Spinal cord (tissue), 10 donors: ENCODE data around the gene GINS2. TPM values are rescaled to one million over a fixed set of nuclear protein-coding genes. Genes with fewer than 3 reads are reported as not detected.

Experiments used
- DNase-seq, 6 donors: peaks; one replicate each; pipeline versions ENCODE4 v3.0.0 to v3.0.0-alpha.2; 2013 to 2015; ENCODE audit warnings: low spot score in 6 of 6, low read depth in 4 of 6
- H3K27ac ChIP-seq: one replicate; pipeline ENCODE4 v1.5.1; 2013; ENCODE audit warnings: low read depth, low read length, control low read depth
- H3K27me3 ChIP-seq: one replicate; pipeline ENCODE4 v1.6.1; 2013; ENCODE audit warnings: low read length; ENCODE audit not compliant: control insufficient read depth, insufficient read depth
- H3K36me3 ChIP-seq: one replicate; pipeline ENCODE4 v1.6.1; 2013; ENCODE audit warnings: low read length; ENCODE audit not compliant: control insufficient read depth, insufficient read depth
- H3K4me1 ChIP-seq: one replicate; pipeline ENCODE4 v1.6.1; 2013; ENCODE audit warnings: low read length; ENCODE audit not compliant: control insufficient read depth, insufficient read depth
- H3K4me3 ChIP-seq: one replicate; pipeline ENCODE4 v1.5.1; 2013; ENCODE audit warnings: low read depth, low read length, control low read depth
- H3K9me3 ChIP-seq: one replicate; pipeline ENCODE4 v1.6.1; 2013; ENCODE audit warnings: low read length; ENCODE audit not compliant: control insufficient read depth, insufficient read depth
- WGBS: methylation state at CpG from one replicate; pipeline ENCODE4 v1.1.5; 2013; ENCODE audit warnings: missing lambda C conversion rate; ENCODE audit not compliant: insufficient coverage; 5-methylcytosine and 5-hydroxymethylcytosine counted together
- polyA plus RNA-seq, 2 donors: library from polyadenylated mRNA; unstranded; fragments of 120-200 nt; gene quantifications; one replicate each; pipeline ENCODE4 v1.2.1, GENCODE V29; 2013; ENCODE audit not compliant: insufficient read length in 2 of 2
- total RNA-seq, 2 donors: library from RNA; depleted of rRNA in 1 of 2; stranded (reverse); fragments of 120-200 nt in 1 of 2; fragments of >200 nt in 1 of 2; gene quantifications; one replicate each; pipeline versions ENCODE4 v1.2.3 to v1.2.4, GENCODE V29; 2013 to 2014
- donor health status: healthy.

The GINS2 gene
- total and polyA plus RNA-seq, 4 donors = 5.4 to 13.6 (median 10.5) TPM

DNA sequence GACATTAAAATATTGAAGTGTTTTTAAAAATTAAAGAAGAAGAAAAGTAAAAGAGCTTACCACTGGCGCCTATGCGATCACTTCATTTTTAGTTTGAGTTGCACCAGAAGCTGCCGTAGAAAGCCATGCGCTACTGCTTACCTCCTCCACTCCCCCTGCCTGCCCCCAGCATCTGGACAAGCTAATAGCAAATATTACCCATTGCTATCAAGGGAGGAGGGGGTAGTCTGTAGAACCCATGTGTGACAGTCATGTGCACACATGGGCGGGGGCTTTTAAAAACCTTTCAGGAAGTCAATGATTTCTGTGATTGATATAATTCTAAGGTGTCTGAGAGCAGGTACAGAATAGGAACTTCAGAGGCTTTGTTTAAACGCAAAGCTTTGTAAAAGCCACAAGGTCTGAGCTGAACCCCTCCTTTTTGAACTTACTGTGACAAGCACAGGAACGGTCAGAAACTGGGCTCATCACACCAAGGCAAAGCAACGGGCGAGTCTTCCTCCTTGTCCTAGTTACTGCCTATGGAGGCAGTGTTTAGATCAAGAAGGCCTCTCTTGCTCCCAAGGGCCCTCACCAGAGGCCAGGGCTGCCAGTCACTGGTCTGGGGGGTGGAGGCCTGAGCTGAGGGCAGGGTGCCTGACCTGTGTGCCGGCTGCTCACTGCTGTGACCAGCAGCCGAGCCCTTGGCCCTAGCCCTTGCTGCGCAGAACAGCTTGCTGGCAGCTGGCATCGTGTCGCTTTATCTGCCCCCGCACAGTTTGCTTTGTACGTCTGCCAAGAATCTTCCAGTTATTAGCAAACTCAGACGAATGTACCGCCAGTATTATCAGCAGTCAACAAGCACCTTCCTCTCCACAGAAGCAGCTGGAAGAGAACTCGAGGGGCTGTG, 15.0 kb downstream of the GINS2 start:
- WGBS = 46% methylated on average over 13 of the region's 19 CpGs
- H3K27me3 ChIP-seq = no peaks in the 10 kb centered on the region
- H3K9me3 ChIP-seq = no peaks in the 10 kb centered on the region
- peaks cover 41% of the 10 kb centered on the region for H3K36me3 ChIP-seq
- H3K27ac ChIP-seq = no peak overlapping the region
- H3K4me3 ChIP-seq = no peak overlapping the region
- peaks cover 6% of the 10 kb centered on the region for H3K4me1 ChIP-seq
- peak in 2 of 6 donors; percentile 57 to 79 for DNase-seq

DNA sequence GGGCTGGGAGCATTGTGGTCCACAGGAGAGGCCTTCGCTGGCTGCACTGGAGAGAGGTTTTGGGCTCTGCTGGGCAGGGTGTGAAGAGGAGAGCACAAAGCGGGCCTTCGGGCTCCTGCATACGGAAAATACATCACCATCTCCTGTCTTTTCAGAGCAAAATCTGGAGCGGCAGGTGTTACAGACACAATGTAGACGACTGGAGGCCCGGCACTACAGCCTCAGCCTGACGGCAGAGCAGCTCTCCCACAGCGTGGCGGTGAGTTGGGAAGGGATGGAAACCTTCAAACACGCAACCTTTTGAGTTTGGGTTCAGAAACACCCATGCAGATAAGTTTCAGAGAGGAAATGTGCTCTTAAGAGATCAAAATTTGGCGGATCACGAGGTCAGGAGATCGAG, 17.9 kb downstream of the GINS2 start:
- no peaks in the 10 kb centered on the region for H3K27me3 ChIP-seq
- H3K27ac ChIP-seq = no peak overlapping the region
- 81% methylated on average over 11 of the region's 14 CpGs for WGBS
- no peaks in the 10 kb centered on the region for H3K9me3 ChIP-seq
- peaks cover 9% of the 10 kb centered on the region for H3K4me1 ChIP-seq
- no peak for DNase-seq
- no peak overlapping the region for H3K4me3 ChIP-seq
- H3K36me3 ChIP-seq = peaks cover 57% of the 10 kb centered on the region

DNA sequence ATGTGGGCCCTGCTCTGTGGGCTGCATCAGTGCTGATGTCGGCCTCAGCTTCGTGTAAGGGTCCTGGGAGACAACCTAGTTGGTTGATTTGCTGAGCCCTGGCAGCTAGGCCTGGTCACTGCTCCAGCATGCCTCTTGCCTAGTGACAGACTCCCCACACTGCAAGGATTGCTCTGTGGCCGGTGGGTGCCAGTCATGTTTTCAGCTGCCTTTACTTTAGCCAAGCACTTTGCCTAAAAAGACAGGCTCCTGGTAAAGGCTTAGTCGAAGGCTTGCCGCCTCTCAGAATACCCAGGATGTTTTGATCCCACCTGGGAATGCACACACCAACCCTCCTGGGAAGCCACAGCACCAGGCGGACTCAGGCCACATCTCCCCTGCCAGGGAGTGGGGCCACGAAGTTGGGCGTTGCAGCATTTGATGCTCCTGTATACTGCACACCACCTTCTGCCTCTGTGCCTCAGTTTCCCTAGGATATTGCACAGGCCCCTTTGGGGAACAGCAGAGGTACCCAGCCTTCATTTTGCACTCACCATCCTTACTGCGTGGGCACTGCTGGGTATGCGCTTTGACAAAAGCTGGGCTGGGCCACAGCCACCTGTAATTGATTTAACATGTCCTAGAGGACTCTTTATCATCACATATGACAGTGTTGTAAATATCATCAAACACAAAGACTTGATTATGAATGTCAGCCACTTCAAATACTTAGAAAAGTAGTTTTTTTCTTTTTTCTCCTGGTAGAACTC, 19.9 kb downstream of the GINS2 start:
- Histone ChIP-seq H3K36me3 (peaks cover 66% of the 10 kb centered on the region), H3K27me3 (no peaks in the 10 kb centered on the region), H3K4me1 (peaks cover 15% of the 10 kb centered on the region), H3K4me3 (no peak overlapping the region), H3K9me3 (no peaks in the 10 kb centered on the region), H3K27ac (no peak overlapping the region)
- no peak for DNase-seq
- WGBS = 95% methylated on average over 9 of the region's 10 CpGs

DNA sequence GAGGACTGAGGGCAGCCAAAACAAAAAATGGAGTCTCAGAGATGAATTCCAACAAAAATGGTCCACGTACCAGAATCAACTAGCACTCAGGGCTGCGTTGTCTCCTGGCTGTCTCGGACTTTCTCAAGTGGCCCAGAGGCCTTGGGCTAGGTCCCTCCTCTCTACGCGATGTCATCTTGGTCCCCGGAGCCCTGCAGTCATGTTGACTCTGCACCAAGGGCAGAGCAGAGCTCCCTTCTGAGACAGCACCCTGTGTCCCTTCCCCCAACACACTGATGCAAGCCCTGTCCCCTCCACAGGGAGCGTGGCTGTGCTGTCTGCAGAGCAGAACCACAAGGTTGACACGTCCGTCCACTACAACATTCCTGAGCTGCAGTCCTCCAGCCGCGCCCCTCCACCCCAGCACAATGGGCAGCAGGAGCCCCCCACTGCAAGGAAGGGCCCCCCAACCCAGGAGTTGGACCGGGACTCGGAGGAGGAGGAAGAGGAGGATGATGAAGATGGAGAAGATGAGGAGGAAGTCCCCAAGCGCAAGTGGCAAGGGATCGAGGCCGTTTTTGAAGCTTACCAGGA, 20.8 kb downstream of the GINS2 start:
- no peak for DNase-seq
- Histone ChIP-seq H3K4me3 (no peak overlapping the region), H3K4me1 (peaks cover 22% of the 10 kb centered on the region), H3K27me3 (no peaks in the 10 kb centered on the region), H3K36me3 (peaks cover 75% of the 10 kb centered on the region), H3K27ac (no peak overlapping the region), H3K9me3 (no peaks in the 10 kb centered on the region)
- WGBS = 93% methylated on average over 12 of the region's 16 CpGs

DNA sequence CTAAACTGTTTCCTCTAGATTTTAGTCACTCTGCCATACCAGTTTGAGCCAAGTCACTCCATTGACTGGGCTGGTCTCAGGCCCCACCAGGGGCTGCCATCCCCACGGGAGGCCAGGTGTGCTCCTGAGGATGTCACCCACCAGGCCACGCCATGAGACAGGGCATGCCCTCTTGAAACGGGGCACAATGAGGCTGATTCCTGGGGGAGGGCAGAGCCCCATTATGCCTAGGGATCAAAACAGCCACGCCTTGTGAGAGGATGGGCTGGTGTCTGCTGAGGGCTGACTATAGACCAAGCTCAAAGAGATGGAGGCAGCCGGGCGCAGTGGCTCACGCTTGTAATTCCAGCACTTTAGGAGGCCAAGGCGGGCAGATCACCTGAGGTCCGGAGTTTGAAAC, 21.5 kb downstream of the GINS2 start:
- no peak for DNase-seq
- H3K36me3 ChIP-seq = peaks cover 76% of the 10 kb centered on the region

DNA sequence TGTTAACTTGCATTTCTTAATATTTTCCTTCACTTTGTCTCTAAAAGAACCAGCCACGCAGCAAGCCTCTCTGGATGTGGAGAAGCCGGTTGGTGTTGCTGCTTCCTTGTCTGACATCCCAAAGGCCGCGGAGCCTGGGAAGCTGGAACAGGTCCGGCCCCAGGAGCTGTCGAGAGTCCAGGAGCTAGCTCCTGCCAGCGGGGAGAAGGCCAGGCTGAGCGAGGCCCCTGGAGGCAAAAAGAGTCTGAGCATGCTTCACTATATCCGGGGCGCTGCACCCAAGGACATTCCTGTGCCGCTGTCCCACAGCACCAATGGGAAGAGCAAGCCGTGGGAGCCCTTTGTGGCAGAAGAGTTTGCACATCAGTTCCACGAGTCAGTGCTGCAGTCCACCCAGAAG, 22.8 kb downstream of the GINS2 start:
- Histone ChIP-seq H3K27me3 (no peaks in the 10 kb centered on the region), H3K36me3 (peaks cover 82% of the 10 kb centered on the region), H3K4me1 (peaks cover 42% of the 10 kb centered on the region), H3K4me3 (no peak overlapping the region), H3K27ac (no peak overlapping the region), H3K9me3 (no peaks in the 10 kb centered on the region)
- DNase-seq = no peak
- 79% methylated on average over 13 of the region's 13 CpGs for WGBS

More for the DNA sequence above, 21.5 kb downstream of the GINS2 start:
- H3K4me3 ChIP-seq = no peak overlapping the region
- no peak overlapping the region for H3K27ac ChIP-seq
- no peaks in the 10 kb centered on the region for H3K9me3 ChIP-seq
- H3K27me3 ChIP-seq = no peaks in the 10 kb centered on the region
- over 99% methylated on average over 8 of the region's 9 CpGs for WGBS
- H3K4me1 ChIP-seq = peaks cover 29% of the 10 kb centered on the region

DNA sequence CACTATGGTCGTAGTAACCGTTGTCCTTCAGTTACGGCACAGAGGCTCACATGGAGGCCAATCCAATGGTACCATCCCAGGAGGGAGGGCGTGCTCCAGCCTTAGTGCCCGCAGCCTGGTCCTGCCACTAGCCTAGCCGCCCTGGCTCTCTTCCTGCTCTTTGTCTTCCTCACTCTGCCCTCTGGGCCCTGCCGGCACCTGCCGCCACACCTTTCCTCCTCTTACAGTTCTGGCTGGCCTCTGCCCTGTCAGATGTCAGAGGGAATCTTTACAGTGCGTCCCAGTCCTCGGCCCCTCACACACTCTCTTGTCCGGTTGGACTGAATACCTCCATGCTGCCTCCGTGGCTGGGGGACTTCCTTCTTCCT, 23.4 kb downstream of the GINS2 start:
- H3K4me3 ChIP-seq = no peak overlapping the region
- no peaks in the 10 kb centered on the region for H3K9me3 ChIP-seq
- peaks cover 48% of the 10 kb centered on the region for H3K4me1 ChIP-seq
- 91% methylated on average over 12 of the region's 12 CpGs for WGBS
- H3K27me3 ChIP-seq = no peaks in the 10 kb centered on the region
- no peak overlapping the region for H3K27ac ChIP-seq
- no peak for DNase-seq
- peaks cover 81% of the 10 kb centered on the region for H3K36me3 ChIP-seq

DNA sequence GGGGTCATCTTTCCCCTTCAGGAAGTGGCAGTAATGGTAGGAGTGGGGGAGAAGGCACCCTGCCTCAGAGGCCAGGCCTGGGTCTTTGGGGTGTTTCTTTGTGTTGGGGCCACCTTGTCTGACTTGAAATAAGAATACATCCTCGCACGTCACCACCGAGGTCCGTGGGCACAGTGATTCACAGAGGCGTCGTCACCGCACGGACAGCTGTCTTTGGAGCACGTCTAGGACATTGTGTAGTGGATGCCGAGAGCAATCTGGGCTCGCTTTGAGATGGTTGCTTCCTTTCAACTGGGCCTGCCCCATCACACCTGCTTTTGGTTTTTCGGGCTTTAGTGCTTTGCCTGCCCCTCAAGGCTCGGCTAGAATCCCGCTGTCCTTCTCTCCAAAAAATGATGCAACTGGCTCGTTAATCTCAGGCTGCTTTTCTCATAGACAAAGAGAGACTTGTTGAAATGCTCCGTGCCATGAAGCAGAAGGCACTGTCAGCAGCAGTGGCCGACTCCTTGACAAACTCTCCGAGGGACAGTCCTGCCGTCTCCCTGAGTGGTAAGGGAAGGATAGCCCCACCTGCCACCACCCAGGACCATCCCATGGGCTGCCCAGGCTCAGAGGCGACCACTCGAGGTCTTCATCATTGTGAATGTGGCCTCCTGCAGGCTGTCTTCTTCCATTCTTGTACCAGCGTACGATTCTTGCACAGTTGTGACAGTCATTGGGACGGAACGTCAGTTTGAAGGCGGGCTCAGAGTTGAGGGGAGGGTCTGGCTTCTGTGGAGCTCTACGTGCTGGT, 24.0 kb downstream of the GINS2 start:
- 85% methylated on average over 24 of the region's 27 CpGs for WGBS
- DNase-seq = no peak
- no peaks in the 10 kb centered on the region for H3K9me3 ChIP-seq
- H3K4me3 ChIP-seq = no peak overlapping the region
- H3K36me3 ChIP-seq = peaks cover 86% of the 10 kb centered on the region
- H3K4me1 ChIP-seq = peaks cover 54% of the 10 kb centered on the region
- H3K27me3 ChIP-seq = no peaks in the 10 kb centered on the region
- H3K27ac ChIP-seq = no peak overlapping the region

DNA sequence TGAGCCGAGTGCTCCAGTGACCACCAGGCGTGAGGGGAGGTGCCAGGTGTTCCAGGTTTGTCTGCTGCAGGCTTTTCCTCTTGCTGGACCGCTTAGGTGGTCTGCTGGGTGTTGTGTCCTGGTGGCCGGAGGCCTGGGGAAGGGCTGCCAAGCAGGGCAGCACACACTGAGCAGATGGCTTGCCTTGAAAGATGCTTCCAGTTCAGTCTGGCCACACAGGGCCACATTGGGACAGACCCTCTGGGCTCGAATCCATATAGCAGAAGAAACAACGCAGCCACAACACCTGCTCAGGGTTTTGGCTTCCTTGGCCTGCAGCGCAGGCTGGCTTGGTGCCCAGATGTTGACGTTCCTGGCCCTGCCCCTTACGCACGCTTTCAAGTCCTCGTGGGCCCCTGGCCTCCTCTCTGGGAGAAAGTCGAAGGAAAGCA, 24.8 kb downstream of the GINS2 start:
- 62% methylated on average over 10 of the region's 12 CpGs for WGBS
- H3K4me3 ChIP-seq = no peak overlapping the region
- H3K9me3 ChIP-seq = no peaks in the 10 kb centered on the region
- peaks cover 88% of the 10 kb centered on the region for H3K36me3 ChIP-seq
- H3K4me1 ChIP-seq = peaks cover 62% of the 10 kb centered on the region
- H3K27ac ChIP-seq = no peak overlapping the region
- no peaks in the 10 kb centered on the region for H3K27me3 ChIP-seq
- peak in 2 of 6 donors; percentile 47 to 48 for DNase-seq
